ENCODE measurements around the gene ACTL8. TPM values are rescaled to one million over a fixed set of nuclear protein-coding genes. Genes with fewer than 3 reads are reported as not detected.

ACTL8 gene
- total RNA-seq, 1 donor from 2014 or later: not detected

GRCh38 chr1:17725811-17726582 is 29.1 kb upstream of the ACTL8 start:
- Mint-ChIP-seq H3K36me3 (ENCODE audit: low read depth) (no peaks in the 10 kb centered on the region), H3K4me3 (no peak overlapping the region), H3K9me3 (no peaks in the 10 kb centered on the region), H3K4me1 (no peaks in the 10 kb centered on the region), H3K27me3 (no peaks in the 10 kb centered on the region), H3K27ac (no peak overlapping the region)
- intact Hi-C loops (cut with micrococcal nuclease): no loop called here
- DNase-seq: no peak

DNA sequence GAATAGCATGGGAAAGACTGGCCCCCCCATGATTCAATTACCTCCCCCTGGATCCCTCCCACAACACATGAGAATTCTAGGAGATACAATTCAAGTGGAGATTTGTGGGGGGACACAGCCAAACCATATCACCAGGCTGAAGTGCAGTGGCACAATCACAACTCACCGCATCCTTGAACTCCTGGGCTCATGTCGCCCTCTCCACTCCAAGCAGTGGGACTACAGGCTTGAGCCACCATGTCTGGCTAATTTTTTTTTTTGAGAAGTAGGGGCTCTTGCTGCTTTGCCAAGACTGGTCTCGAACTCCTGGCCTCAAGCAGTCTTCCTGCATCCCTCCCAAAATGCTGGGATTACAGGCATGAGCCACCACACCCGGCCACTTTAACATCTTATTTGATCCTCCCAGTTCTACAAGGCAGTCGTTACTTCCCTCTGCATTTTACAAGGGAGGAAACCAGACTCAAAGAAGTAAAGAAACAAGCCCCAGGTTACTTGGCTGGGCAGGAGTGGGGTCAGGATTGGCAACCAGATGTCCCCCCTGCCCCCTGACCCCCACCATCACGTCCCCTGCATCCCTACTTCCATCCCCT is 26.9 kb upstream of the ACTL8 start:
- H3K4me1 Mint-ChIP-seq: no peaks in the 10 kb centered on the region
- no peaks in the 10 kb centered on the region for H3K9me3 Mint-ChIP-seq
- no peaks in the 10 kb centered on the region for H3K27me3 Mint-ChIP-seq
- H3K36me3 Mint-ChIP-seq (ENCODE audit: low read depth): no peaks in the 10 kb centered on the region
- no peak overlapping the region for H3K27ac Mint-ChIP-seq
- intact Hi-C loops (cut with micrococcal nuclease): no loop called here
- H3K4me3 Mint-ChIP-seq: no peak overlapping the region
- DNase-seq: no peak

DNA sequence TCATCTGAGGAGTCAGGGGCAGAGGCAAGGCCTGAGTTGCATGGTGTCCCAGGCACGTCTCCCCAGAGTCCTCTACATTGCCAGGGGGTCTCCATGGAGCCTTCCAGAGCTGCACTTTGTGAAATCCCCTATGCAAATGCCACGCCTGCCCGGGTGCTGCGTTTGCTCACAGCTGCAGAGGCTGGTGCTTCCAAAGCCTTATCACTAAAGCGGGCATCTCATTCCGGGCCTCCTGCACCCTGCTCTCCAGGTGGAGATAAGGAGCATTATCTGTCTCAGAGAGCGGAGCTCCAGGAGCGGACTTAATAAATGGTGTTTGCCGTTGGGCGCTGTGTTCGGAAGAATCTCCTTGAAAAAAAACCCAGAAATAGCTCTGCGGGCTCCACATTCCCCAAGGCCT is 25.9 kb upstream of the ACTL8 start:
- no peaks in the 10 kb centered on the region for H3K4me1 Mint-ChIP-seq
- H3K27ac Mint-ChIP-seq: no peak overlapping the region
- H3K36me3 Mint-ChIP-seq (ENCODE audit: low read depth): no peaks in the 10 kb centered on the region
- H3K4me3 Mint-ChIP-seq: no peak overlapping the region
- H3K27me3 Mint-ChIP-seq: no peaks in the 10 kb centered on the region
- intact Hi-C loops (cut with micrococcal nuclease): no loop called here
- no peak for DNase-seq
- no peaks in the 10 kb centered on the region for H3K9me3 Mint-ChIP-seq

DNA sequence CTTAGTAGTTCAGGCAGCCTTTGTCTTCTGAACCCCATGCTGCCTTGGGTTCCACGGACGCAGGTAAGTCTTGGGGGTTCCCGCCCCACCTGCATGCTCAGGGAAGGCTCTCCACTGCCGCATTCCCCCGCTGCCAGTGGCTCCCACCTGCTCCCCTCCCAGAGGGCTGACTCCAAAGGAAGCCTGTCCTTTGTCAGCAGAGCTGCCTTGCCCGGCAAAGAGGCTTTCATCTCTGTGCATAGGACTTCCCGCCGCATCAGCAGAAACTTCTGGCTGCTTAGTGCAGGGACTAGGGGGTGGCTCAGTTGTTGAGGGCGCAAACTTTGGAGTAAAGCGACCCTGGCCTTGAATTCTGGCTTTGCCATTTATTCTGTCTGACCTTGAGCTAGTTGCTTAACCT is 25.2 kb upstream of the ACTL8 start:
- DNase-seq: no peak
- Mint-ChIP-seq H3K9me3 (no peaks in the 10 kb centered on the region), H3K4me1 (no peaks in the 10 kb centered on the region), H3K27ac (no peak overlapping the region), H3K36me3 (ENCODE audit: low read depth) (no peaks in the 10 kb centered on the region), H3K4me3 (no peak overlapping the region), H3K27me3 (no peaks in the 10 kb centered on the region)
- intact Hi-C loops (cut with micrococcal nuclease): no loop called here

DNA sequence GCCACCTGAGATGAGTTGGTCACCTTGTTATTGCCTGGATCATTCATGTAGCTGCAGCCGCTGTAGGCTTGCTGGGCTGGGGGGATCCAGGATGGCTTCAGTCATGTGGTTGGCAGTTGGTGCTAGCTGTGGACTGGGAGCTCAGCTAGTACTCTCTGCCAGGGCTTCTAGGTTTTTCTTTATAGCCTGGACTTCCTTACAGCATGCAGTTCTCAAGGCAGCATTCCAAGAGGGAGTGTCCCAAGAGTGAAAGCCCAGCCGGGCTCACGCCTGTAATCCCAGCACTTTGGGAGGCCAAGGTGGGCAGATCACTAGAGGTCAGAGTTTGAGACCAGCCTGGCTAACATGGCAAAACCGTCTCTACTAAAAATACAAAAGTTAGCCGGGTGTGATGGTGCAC is 23.7 kb upstream of the ACTL8 start:
- Mint-ChIP-seq H3K4me1 (no peaks in the 10 kb centered on the region), H3K36me3 (ENCODE audit: low read depth) (no peaks in the 10 kb centered on the region), H3K9me3 (no peaks in the 10 kb centered on the region), H3K27ac (no peak overlapping the region), H3K4me3 (no peak overlapping the region), H3K27me3 (no peaks in the 10 kb centered on the region)
- intact Hi-C loops (cut with micrococcal nuclease): no loop called here
- DNase-seq: no peak

- Mint-ChIP-seq H3K9me3 (no peaks in the 10 kb centered on the region), H3K4me3 (no peak overlapping the region), H3K36me3 (ENCODE audit: low read depth) (no peaks in the 10 kb centered on the region)
These were observed 22.7 kb upstream of the ACTL8 start for GRCh38 chr1:17732475-17732874.

GRCh38 chr1:17733661-17734060 is 21.5 kb upstream of the ACTL8 start:
- DNase-seq: no peak
- Mint-ChIP-seq H3K27ac (no peak overlapping the region), H3K36me3 (ENCODE audit: low read depth) (no peaks in the 10 kb centered on the region), H3K9me3 (no peaks in the 10 kb centered on the region), H3K4me1 (no peaks in the 10 kb centered on the region), H3K27me3 (no peaks in the 10 kb centered on the region), H3K4me3 (no peak overlapping the region)
- intact Hi-C loops (cut with micrococcal nuclease): no loop called here

More at GRCh38 chr1:17732475-17732874, 22.7 kb upstream of the ACTL8 start:
- no peaks in the 10 kb centered on the region for H3K4me1 Mint-ChIP-seq
- H3K27me3 Mint-ChIP-seq: no peaks in the 10 kb centered on the region
- no peak overlapping the region for H3K27ac Mint-ChIP-seq
- intact Hi-C loops (cut with micrococcal nuclease): no loop called here
- no peak for DNase-seq

DNA sequence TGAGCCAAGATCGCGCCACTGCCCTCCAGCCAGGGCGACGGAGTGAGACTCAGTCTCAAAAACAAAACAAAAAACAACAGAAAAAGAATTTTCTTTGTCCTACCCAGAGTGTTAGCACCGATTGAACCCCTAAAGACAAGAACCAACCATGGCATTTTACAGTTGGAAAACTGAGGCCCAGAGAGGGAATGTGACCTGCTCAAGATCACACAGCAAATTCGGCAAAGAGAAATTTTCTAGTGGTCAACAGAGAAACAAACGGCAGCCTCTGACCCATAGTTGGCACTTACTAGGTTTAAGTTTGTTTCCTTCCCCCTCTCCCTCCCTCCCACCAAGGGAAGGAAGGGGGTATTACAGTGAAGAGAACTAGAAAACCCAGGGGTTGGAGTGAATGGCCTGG is 20.5 kb upstream of the ACTL8 start:
- Mint-ChIP-seq H3K27ac (no peak overlapping the region), H3K27me3 (no peaks in the 10 kb centered on the region), H3K4me3 (no peak overlapping the region), H3K9me3 (no peaks in the 10 kb centered on the region), H3K4me1 (no peaks in the 10 kb centered on the region), H3K36me3 (ENCODE audit: low read depth) (no peaks in the 10 kb centered on the region)
- intact Hi-C loops (cut with micrococcal nuclease): no loop called here
- no peak for DNase-seq

DNA sequence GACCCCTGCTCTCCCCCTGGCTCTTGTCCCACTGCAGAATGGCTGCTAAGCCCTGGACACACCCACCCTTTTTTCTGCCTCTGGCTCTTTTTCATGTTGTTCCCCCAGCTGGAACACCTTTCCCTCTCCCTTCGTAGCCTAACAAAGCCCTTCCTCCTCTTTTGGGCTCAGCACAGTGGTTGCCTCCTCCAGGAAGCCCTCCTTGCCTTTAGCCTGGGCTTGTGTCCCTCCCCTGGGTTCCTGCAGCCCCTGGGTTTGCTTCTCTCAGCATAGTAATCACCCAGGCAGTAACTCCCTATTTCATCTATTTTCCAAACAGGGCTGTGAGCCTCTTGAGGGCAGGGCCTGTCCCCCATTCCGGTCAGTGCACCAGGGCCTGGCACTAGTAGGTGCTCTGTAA is 19.8 kb upstream of the ACTL8 start:
- DNase-seq: no peak
- intact Hi-C loops (cut with micrococcal nuclease): no loop called here
- Mint-ChIP-seq H3K27ac (no peak overlapping the region), H3K4me3 (no peak overlapping the region), H3K27me3 (no peaks in the 10 kb centered on the region), H3K36me3 (ENCODE audit: low read depth) (no peaks in the 10 kb centered on the region), H3K9me3 (no peaks in the 10 kb centered on the region), H3K4me1 (no peaks in the 10 kb centered on the region)

DNA sequence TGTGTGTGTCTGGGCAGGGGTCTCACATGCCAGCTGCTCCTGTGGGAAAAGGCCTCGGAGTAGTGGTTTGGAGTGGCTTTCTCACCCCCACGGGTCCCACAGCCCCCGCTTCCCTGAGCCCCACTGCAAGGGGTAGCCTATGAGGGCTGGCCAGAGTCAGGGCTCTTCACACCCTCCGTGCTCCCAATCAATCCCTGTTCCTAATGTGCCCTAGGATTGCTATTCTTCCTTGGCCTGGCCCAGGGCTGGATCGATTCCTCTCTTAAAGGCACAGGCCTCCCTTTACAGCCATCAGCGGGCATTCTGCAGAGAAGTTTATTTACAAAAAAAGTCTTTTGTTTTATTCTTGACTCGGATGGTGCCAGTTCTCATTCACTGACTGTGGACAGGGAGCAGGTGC is 19.3 kb upstream of the ACTL8 start:
- Mint-ChIP-seq H3K27ac (no peak overlapping the region), H3K9me3 (no peaks in the 10 kb centered on the region), H3K4me3 (no peak overlapping the region), H3K4me1 (no peaks in the 10 kb centered on the region), H3K27me3 (no peaks in the 10 kb centered on the region), H3K36me3 (ENCODE audit: low read depth) (no peaks in the 10 kb centered on the region)
- DNase-seq: no peak
- intact Hi-C loops (cut with micrococcal nuclease): no loop called here

DNA sequence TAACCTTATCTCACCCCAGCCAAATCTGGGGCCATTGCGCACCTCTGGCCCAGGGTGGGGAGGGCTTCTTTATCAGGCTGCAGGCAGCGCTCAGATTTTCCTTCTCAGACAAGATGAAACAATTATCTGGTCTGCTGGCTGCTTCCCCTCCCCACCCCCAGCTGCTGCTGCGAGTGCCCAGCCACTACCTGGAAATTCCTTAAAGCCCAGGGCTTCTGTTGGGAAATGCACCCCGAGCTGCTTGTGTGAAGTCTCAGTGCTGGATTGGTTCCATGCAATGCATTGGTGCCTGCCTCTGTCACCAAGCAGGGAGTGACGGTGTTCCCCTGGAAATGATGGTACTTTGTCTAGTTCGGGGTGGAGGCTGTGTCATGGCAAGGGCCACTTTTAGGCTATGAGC is 18.5 kb upstream of the ACTL8 start:
- Mint-ChIP-seq H3K9me3 (no peaks in the 10 kb centered on the region), H3K4me3 (no peak overlapping the region), H3K27ac (no peak overlapping the region), H3K27me3 (no peaks in the 10 kb centered on the region), H3K4me1 (no peaks in the 10 kb centered on the region), H3K36me3 (ENCODE audit: low read depth) (no peaks in the 10 kb centered on the region)
- no peak for DNase-seq
- intact Hi-C loops (cut with micrococcal nuclease): no loop called here

- Mint-ChIP-seq H3K27ac (no peak overlapping the region), H3K4me1 (no peaks in the 10 kb centered on the region), H3K36me3 (ENCODE audit: low read depth) (no peaks in the 10 kb centered on the region), H3K4me3 (no peak overlapping the region), H3K9me3 (no peaks in the 10 kb centered on the region), H3K27me3 (no peaks in the 10 kb centered on the region)
- no peak for DNase-seq
- intact Hi-C loops (cut with micrococcal nuclease): no loop called here
These were observed 16.1 kb upstream of the ACTL8 start for GRCh38 chr1:17739050-17739449.

DNA sequence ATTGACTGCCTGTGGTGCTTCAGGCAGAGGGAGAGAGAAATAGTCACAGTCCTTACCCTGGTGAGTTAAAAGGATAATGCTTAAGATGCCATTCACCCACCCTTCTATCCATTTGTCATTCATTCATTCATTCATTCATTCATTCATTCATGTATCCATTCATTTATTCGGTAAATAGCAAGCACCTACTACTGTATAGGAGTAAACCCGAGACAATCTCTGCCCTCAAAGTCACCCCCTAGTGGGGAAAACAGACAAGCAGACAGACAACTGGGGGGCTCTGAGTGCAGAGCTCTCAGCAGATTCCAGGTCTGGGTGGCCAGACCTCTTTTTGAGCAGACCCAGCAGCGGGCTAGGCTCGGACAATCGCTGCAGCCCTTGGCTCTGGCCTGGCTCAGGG is 14.1 kb upstream of the ACTL8 start:
- H3K4me3 Mint-ChIP-seq: no peak overlapping the region
- no peaks in the 10 kb centered on the region for H3K27me3 Mint-ChIP-seq
- intact Hi-C loops (cut with micrococcal nuclease): no loop called here
- H3K9me3 Mint-ChIP-seq: no peaks in the 10 kb centered on the region
- DNase-seq: no peak
- no peaks in the 10 kb centered on the region for H3K4me1 Mint-ChIP-seq
- H3K36me3 Mint-ChIP-seq (ENCODE audit: low read depth): no peaks in the 10 kb centered on the region
- H3K27ac Mint-ChIP-seq: no peak overlapping the region

GRCh38 chr1:17742583-17742982 is 12.6 kb upstream of the ACTL8 start:
- no peak overlapping the region for H3K27ac Mint-ChIP-seq
- intact Hi-C loops (cut with micrococcal nuclease): no loop called here
- no peak overlapping the region for H3K4me3 Mint-ChIP-seq
- no peaks in the 10 kb centered on the region for H3K4me1 Mint-ChIP-seq
- no peaks in the 10 kb centered on the region for H3K9me3 Mint-ChIP-seq
- no peaks in the 10 kb centered on the region for H3K36me3 Mint-ChIP-seq (ENCODE audit: low read depth)
- DNase-seq: no peak
- no peaks in the 10 kb centered on the region for H3K27me3 Mint-ChIP-seq
